CMK (cell line): Measurements from ENCODE around the gene MYRIP.
"Not testable (repeated sequence)": the region's sequence is repeated elsewhere in the genome, so short reads cannot be mapped to it uniquely, and the experiment has no call there.

ENCODE experiments used
- DNase-seq: peaks from one replicate; pipeline ENCODE4 v3.0.0-alpha.2; 2010; ENCODE audit warnings: low read depth

The MYRIP gene

DNA sequence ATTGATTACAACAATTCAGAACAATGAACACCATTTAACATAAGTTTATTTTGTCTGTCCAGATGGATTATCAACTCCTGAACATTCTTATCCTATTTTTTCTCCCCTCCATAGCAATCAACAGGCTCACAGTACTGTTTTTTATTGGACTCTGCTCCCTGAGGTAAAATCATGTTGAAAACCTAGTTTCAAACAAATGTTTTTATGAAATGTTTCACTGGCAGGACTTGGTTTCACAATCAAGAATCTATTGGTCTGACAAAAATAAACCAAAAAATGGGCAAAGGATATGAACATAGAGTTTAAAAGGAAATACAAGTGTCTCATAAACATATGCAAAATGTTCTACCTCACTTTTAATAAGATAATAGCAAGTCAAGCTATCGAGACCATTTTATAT lies 2.6 kb upstream of the MYRIP start:
- no peak for DNase-seq

DNA sequence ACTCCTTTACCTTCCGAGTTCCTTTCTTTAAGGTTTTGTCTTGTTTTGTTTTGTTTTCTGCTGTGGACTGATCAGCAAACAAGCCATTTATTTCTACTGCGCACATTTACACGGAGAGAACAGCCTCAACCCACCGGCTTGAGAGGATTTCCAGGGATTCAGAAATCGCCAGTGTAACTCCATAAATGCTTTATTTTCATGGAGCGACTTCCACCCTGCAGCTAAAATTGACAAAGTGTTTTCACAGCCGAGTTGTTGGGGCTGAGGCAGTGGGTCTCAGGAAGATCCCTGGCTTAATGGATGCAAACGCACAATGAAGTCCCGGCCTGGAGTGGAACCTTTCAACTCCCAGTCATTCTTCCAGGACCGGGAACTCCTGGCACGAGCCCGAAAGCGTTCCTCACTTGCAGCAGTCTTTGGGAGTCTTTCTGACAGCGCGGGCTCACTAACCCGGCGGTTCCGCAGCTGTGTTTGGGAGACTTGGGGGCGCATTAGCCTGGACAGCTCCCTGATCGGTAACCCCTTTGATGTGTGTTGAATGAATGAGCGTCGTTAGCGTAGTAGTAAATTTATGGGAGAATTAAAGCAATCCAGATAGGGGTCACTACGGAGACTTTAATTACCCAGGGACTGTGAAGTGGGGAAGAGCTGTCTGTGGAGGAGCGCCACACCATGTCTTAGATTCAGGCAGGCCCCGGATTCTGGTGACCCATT lies 785 bp upstream of the MYRIP start:
- no peak for DNase-seq

DNA sequence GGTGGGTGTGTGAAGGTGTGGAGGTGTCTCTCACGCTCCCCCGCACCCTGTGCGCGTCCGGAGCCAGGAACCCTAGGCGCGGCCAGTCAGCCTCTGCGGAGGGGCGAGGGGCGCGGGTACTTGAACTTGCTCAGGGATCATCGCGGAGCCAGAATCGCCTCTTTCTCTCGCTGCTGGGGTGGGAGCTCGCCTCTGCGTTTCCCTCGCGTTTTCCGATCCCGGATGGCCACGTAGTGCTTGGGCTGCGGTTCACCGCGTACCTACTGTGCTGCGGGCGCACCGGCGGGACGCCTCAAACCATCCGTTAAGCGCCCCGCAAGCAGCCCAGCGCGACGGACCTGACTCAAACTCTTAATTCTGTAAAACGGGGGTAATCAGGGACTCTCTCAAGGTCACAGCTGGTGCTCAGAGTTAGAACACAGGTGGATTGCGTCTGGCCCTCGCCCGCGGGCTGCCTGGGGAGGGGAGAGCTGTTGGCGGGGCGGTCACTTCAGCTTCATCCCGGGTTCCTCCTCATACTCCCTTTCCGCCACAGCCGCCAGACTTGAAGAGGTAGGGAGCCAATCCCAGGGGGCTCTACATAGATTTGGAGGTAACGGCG lies 686 bp downstream of the MYRIP start:
- no peak for DNase-seq

DNA sequence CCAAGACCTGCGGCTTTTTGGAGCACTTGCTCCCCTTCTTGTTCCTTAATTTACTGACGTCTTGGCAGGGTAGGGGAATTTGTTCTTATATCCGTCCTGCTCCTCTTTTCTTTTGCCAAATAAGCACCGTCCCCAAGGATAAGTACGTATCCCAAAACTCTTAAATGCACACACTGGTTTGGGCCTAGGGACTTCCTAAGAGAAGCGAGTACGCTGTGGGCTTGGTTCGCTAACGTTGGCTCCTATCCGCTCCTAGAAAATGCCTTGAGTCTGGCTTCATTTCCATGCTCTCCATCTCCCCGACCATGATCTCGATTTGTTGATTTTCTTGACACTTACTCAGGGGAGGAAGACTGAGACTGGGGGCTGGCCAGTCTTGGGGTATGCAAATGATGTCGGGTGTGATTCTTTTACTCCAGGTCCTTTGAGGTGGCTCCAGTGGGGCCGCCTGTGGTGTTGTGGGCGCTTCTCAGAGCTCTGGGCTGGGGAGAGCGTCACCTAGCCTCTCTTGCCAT lies 1.3 kb downstream of the MYRIP start:
- DNase-seq = no peak

DNA sequence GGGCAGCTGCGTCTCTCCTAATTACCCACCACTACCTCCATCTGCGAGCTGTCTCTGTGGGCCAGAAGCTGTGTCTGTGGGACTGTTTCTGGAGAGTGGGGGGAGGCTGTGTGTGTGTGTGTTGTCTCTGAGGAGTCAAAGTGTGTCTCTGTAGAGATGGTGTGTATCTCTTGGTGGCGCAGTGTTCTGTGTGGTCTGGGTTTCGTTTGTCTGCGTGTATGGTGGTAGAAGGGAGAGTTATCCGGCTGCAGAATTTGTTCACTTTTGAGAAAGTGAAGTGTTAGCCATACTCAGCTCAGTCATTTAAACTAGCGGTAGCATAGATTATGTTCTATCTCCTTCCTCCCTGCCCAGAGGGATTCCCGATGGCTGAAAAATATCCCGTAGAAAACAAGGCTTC lies 2.2 kb downstream of the MYRIP start:
- DNase-seq = no peak

DNA sequence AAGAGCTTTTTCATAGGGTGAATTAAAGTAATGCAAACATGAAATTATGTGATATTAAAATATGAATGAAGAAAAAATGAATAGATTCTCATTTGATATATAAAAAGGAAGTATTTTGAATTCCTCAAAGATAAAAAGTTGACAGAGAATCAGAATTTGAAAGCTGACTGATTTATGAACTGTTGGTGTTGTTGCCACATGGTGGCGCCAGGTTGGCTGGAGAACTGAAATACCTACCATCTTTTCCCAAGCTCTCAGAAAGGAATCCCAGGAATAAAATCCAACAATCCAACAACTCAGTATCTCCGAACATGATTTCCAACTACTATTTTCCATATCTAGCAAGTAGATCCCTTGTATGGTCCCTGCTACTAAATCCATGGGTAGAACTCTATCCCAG lies 3.1 kb downstream of the MYRIP start:
- DNase-seq = no peak

DNA sequence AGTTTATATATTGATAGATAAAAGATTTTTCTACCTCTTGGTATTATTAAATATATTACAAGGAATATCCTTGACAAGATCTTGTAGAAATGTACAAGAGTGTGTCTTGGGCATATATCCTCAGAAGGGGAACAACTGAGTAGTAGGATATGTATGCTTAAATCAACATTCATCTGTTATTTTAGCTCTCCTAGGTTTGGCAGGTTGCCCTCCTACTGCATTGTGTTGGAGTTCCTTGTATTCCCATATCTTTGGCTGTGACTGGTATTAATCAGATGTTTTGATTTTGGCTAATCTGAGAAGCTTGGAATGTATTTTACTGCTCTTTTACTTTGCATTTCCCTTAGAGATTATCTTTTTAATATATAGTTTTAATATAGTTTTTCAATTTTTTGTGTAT lies 4.6 kb downstream of the MYRIP start:
- DNase-seq = no peak

DNA sequence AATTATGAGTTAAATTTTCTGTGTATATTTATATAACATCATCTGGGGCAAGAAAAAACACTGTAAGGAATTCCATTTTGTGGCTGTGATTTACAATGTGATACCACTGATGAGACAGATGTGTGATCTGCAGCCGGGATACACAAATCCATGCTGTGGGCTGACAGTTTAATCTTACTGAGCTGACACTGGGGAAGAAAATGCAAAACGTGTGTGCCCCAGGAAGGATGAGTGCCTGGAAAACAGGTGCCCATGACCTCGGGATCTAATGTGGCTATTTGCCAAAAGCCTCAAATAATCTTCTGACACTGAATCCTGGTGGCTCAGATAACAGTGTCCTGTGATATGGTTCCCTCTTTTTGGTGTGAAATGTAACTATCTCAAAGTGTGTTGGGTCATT lies 10.5 kb downstream of the MYRIP start:
- no peak for DNase-seq

DNA sequence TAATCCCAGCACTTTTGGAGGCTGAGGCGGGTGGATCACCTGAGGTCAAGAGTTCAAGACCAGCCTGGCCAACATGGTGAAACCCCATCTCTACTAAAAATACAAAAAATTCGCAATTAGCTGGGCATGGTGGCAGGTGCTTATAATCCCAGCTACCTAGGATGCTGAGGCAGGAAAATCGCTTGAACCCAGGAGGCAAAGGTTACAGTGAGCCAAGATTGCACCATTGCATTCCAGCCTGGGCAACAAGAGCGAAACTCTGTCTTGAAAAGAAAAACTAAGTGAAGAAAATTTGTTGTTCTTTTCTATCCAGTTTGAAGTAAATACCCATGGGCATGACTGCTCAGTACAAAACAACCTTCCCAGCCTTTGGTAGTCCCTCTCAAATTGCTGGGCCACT lies 24.4 kb downstream of the MYRIP start:
- not testable (repeated sequence) for DNase-seq

DNA sequence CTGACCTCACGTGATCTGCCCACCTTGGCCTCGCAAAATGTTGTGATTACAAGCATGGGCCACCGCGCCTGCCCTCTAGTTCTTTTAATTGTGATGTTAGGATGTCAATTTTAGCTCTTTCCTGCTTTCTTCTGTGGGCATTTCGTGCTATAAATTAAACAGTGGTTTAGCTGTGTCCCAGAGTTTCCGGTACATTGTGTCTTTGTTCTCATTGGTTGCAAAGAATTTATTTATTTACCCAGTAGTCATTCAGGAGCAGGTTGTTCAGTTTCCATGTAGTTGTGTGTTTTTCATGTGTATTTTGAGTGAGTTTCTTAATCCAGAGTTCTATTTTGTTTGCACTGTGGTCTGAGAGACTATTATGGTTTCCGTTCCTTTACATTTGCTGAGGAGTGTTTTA lies 30.1 kb downstream of the MYRIP start:
- DNase-seq = no peak

DNA sequence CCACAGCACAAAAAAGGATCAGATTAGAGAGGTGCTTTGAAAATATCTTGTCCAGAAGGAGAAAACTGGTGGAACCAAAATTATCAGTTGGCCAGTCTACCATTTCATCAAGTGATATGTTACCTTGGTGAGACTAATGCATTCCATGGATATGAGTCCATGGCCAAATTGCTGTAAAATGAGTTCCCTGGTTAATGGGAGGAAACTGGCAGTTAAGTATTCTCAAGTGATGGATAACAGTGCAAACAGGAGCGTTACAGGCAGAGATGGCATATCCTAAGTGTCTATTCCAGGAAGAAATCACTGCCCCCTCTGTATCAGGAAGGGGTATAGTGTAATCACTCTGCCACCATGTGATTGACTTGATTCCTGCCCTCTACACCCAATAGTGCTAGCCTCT lies 34.0 kb downstream of the MYRIP start:
- DNase-seq = no peak

DNA sequence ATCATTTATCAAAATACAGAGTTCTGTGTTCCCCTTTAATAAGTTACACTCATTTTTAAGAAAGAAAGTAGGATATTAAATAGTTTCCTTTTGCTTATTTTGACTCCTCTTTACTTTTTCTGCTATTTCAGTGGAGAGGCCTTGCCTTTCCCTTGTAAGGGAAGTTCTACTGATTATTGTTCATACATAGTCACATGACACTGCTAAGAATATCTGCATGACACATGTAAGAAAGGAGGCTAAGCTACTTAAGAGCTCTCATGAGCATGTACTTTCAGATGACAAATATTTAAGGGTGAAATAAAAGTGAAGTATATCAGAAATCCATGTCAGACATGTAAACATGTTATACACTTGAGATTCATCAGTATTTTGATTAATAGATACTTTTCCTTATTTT lies 39.0 kb downstream of the MYRIP start:
- no peak for DNase-seq

DNA sequence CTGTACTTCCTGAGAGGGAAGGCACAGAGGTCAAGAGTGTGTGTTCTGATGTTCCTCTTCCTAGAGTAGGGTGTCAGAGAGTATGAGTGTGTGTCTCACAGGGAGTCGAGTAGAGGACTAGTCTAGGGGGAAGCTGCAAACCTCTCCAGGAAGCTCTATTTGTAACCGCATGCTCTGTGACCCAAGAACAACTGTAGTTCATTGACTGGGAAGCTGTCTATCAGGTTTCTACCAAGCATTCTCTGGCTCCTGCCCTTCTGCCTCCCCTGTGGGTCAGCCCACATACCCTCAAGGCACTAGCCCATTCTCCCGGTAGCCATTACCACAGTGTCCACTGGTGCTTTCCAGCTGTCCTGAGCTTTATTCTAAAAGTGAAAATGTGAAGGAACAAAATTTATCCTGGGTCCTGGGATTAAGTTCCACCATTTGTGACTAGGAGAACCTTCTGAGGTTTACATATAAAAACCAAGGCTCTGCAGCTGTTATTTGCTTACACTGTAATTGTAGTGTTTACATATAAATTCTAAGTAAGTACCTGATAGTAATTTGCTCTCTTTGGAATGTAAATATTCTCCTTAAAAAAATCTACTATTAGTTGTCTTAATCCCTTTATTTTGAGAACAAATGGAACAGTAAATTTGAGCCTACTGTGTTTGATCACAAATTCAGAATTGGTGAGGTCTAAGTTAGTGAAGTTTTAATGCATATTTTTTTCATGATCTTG lies 40.7 kb downstream of the MYRIP start:
- peak; percentile 35 for DNase-seq

DNA sequence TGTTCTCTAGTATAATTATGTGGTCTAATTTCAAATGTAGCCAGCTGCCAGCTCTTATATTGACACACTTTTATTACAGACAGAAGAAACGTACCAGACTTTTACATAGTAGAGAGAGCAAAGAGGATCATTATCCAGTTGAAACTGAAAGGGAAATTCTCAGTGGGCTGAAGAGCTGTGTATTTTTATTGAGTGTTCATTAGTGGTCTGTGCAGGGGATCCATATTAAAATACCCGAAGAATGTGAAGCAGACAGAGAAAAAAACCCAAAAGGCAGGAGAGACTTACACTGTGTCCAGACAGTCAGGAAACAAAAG lies 41.3 kb downstream of the MYRIP start:
- DNase-seq = no peak

DNA sequence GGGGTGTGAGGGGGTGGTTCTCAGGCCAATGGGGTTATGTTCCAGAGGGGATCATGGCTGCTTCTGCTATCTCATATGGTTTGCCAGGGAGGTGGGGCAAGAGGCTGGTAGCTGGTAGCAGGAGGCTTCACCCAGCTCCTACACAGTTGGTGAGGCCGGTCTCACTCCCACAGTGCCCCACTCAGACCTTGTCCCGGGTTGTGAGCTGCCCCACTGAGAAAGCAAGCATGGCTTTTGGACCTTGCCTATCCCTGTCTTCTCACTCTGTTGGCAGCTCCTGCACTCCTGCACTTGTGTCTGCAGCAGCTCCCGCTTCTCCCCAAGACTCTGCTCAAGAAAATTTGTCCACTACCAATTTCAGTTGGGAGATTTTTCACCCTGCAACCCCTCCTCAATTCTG lies 46.1 kb downstream of the MYRIP start:
- DNase-seq = no peak

DNA sequence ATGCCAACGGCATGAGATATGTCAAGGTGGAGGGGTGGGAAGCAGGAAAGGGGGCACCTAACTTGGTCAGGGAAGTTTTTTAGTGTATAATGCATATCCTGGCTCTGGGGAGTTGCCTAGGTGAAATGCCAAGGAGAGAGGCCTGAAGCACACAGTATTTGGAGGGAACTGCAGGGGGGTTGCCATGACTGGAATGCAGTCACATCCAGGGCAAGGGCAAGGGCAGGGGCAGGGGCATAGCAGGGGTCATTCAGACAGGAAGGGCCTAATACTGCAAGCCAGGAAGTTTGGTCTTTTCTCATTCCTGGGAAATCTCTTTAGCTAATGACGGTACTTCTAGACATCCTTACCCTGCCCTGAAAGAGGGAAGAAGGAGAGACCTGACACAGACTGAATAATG lies 60.5 kb downstream of the MYRIP start:
- DNase-seq = no peak

DNA sequence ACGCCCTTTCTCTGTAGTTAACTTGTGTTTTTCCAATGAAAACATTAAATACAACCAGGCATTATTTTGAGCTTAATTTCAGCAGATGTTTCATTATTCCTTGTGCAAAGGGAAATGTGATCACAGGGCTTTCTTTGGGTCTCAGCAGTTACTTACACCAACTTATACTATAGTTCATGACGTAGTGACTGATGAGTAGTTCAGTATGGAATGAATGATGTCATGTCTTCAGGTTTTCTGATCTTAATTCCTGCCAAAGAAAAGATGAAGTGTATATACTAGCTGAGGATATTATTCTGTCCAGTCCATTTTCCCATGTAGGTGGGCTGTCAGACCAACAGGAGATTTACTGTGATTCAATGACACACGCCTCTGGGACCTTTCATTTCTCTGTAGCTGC lies 61.3 kb downstream of the MYRIP start:
- no peak for DNase-seq

DNA sequence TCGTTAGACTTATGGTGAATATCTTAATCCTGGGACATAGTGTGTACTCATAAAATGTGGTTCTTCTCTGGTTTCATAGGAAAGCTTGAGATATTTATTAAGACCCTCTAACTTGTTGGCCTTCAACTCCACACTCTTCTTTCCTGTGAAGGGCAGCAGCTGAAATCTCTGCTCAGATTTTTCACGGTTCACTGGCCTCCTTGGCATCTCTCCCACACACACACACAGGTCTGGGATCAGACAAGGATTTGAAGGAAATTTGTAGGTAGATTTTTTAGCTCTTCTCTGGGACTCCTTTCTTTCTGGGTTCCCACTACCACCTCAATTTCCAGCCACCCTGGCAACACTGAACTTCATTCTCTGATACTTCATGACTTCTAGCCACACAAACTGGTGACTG lies 70.2 kb downstream of the MYRIP start:
- no peak for DNase-seq

DNA sequence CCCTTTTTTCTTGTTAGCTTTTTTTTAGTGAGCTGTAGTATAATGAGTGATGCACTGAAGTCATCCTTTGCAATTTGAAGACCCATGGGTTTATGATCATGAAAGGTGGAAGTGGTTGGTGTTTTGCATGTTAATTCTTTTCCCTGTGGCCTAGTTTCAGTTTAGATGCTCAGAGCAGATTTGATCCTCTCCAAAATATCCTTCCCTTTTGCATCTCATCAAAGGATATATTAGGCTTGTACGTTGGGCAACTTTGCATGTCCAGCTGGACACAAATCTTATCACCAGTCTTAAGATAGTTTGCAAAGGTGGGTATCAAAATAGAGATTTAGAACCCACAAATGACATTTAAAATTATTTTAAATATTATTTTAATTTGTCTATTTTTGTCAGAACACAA lies 72.7 kb downstream of the MYRIP start:
- DNase-seq = no peak

DNA sequence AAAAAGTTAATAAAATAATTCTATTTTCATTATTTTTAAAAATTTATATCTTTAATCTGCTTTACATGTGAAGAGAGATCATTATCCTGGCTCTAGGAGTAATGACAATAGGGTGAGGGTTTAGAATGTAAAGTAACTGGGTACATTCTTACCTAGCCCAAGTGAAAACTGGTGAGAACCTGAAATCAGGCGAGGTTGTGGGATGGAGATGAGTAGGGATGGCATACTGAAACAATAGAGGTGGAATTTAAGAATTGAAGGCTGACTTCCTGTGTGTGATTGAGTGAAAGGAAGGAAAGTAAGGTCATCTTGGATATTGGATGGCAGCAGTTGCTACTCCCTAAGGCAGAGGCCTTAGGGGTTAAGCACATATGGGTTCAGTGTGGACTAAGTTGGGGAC lies 82.7 kb downstream of the MYRIP start:
- DNase-seq = no peak

DNA sequence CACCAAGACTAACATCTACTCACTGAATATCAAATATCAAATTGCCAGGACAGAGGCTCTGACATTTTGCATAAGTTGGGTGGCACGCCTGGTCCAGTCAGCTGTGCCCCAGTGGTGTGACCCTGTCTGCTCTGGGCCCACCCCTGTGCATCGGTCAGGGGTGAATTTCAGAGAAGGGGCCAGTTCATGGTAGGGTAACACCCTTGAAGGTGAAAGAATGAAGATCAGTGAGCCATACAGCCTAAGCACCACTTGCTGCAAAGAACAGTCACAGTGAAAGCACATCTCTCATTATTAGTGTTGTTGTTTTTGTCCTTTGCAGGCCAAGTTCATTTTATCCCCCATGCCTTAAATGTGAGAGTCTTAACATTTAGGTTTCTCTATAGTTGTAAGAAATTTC lies 86.8 kb downstream of the MYRIP start:
- DNase-seq = no peak

DNA sequence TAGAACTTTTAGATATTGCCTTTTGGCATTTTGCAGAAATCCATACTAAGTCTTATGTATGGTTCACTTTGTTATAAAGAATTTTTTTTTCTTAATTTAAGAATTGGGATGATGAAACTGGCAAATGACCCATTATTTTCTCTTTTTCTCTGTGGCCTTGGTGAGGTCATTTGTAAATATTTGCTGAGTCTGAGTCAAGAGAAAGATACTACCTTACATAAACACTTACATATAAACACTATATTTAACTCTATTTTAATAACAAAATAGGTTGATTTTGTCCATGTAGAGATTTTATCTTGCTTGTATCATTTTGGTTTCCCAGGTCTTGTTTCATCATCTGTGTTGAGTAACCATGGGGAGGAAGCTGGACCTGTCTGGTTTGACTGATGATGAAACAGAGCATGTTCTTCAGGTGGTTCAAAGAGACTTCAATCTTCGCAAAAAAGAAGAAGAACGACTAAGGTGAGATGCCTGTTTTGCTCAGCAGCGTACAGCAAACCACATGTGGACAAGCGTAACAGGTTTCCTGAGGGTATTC lies 91.1 kb downstream of the MYRIP start:
- DNase-seq = no peak

DNA sequence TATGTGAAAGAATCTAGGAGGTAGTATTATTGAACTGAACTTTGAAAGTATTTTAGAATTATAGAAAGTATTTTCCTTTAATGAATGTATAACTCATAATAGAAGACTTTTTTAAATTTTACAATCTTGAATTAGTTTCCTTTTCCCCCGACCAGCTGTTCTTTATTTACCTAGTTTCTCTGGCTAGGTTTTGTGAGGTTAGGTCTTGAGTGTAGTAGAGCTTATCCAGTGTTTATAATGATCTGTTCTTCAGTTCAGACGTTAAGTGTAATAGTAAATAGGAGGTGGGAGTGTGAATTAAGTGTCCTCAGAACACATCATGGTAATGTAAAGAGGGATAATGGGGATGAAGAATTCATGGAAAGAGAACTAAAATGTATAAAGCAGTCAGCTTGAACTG lies 93.8 kb downstream of the MYRIP start:
- no peak for DNase-seq
